Endothelial cell of umbilical vein (primary cell): ENCODE results near the gene SCARF2. TPM values are rescaled to one million over a fixed set of nuclear protein-coding genes. Genes with fewer than 3 reads are reported as not detected.

Experiments
- BruUV-seq: library from RNA; stranded (reverse); fragments of 400-500 nt; replicated peaks from 2 replicates; lab custom pipeline; 2021; lab: Mats Ljungman, UMichigan
- CTCF ChIA-PET: fragments of 300-600, 350-600 bp; sonication (Branson Sonifier 250); formaldehyde crosslinking; loops from one replicate; lab custom pipeline; 2021; ENCODE audit warnings: antibody characterized with exemption, inconsistent platforms; lab: Charles Lee
- POLR2A ChIA-PET: fragments of 300-600, 350-600 bp; sonication (Branson Sonifier 250); formaldehyde crosslinking; loops from one replicate; lab custom pipeline; 2021; ENCODE audit warnings: antibody characterized with exemption, inconsistent platforms; lab: Charles Lee
- DNase-seq: peaks from one replicate; pipeline ENCODE4 v3.0.0-alpha.2; 2011; ENCODE audit warnings: low read depth, low spot score
- FAIRE-seq: peaks from 2 replicates; lab custom pipeline; 2011; peaks lifted over from hg19 to GRCh38; lab: Jason Lieb, UNC
- H2AFZ ChIP-seq: 2 replicates; pipeline ENCODE4 v1.6.0; 2012; ENCODE audit warnings: low read depth, low read length, control low read depth, inconsistent platforms
- H3K27ac ChIP-seq: 2 replicates; pipeline ENCODE4 v1.5.1; 2011; ENCODE audit warnings: low read depth, mild to moderate bottlenecking, control low read depth, low read length, moderate library complexity; ENCODE audit not compliant: insufficient read depth
- H3K27me3 ChIP-seq, 2 experiments: 2 replicates each; pipeline versions ENCODE4 v1.6.0 to v1.6.1; 2011; ENCODE audit warnings: low read length in 2 of 2, mixed read lengths in 1 of 2; ENCODE audit not compliant: control insufficient read depth in 2 of 2, insufficient read depth in 2 of 2
- H3K36me3 ChIP-seq, 2 experiments: 2 replicates in 1 of 2; 3 replicates in 1 of 2; pipeline ENCODE4 v1.5.1; 2011; ENCODE audit warnings: low read length in 2 of 2, mild to moderate bottlenecking in 1 of 2, moderate library complexity in 1 of 2; ENCODE audit not compliant: control insufficient read depth in 2 of 2, insufficient read depth in 2 of 2; ENCODE audit errors: extremely low read depth in 1 of 2
- H3K4me1 ChIP-seq: 3 replicates; pipeline ENCODE4 v1.5.1; 2011; ENCODE audit warnings: mild to moderate bottlenecking, low read length; ENCODE audit not compliant: control insufficient read depth, insufficient read depth; ENCODE audit errors: extremely low read depth
- H3K4me2 ChIP-seq: 2 replicates; pipeline ENCODE4 v1.6.1; 2011; ENCODE audit warnings: low read length, control low read depth, mixed read lengths; ENCODE audit not compliant: insufficient read depth
- H3K4me3 ChIP-seq, 3 experiments: fragments of 200-600 bp in 1 of 3; sonication (generic), shearing (Covaris generic) in 1 of 3; replicated peaks in 1 of 3; 2 replicates each; pipeline ENCODE4 v1.5.1; 2011 to 2016; ENCODE audit warnings: control low read depth in 3 of 3, low read length in 3 of 3, mild to moderate bottlenecking in 2 of 3, inconsistent platforms in 1 of 3, low read depth in 1 of 3, moderate library complexity in 1 of 3; ENCODE audit not compliant: insufficient read depth in 1 of 3
- H3K79me2 ChIP-seq: 2 replicates; pipeline ENCODE4 v1.6.0; 2012; ENCODE audit warnings: low read length, inconsistent platforms; ENCODE audit not compliant: control insufficient read depth, insufficient read depth
- H3K9ac ChIP-seq: replicated peaks from 2 replicates; pipeline ENCODE3; 2011; ENCODE audit warnings: low read length, control low read depth; ENCODE audit not compliant: insufficient read depth; ENCODE audit errors: extremely low read depth
- H3K9me1 ChIP-seq: replicated peaks from 3 replicates; pipeline ENCODE4 v1.6.0; 2011; ENCODE audit warnings: mild to moderate bottlenecking, low read length; ENCODE audit not compliant: control insufficient read depth, insufficient read depth; ENCODE audit errors: extremely low read depth
- H3K9me3 ChIP-seq: replicated peaks from 2 replicates; pipeline ENCODE4 v1.5.1; 2012; ENCODE audit warnings: low read length, inconsistent platforms; ENCODE audit not compliant: control insufficient read depth, insufficient read depth
- H4K20me1 ChIP-seq: replicated peaks from 2 replicates; pipeline ENCODE3; 2011; ENCODE audit warnings: mild to moderate bottlenecking, low read length; ENCODE audit not compliant: control insufficient read depth, insufficient read depth; ENCODE audit errors: extremely low read depth
- EZH2 ChIP-seq: IDR thresholded peaks from 2 replicates; pipeline ENCODE4 v1.6.1; 2012; ENCODE audit warnings: borderline replicate concordance, low read depth, mild to moderate bottlenecking, moderate library complexity, low read length, inconsistent platforms; ENCODE audit not compliant: severe bottlenecking
- FOS ChIP-seq: IDR thresholded peaks from 2 replicates; pipeline ENCODE4 v1.6.1; 2011; ENCODE audit warnings: mild to moderate bottlenecking, low read length, moderate library complexity, borderline replicate concordance; ENCODE audit not compliant: insufficient read depth
- GATA2 ChIP-seq: IDR thresholded peaks from 2 replicates; pipeline ENCODE4 v1.7.0; 2011; ENCODE audit warnings: low read depth, mild to moderate bottlenecking, moderate library complexity, mixed read lengths, low read length; ENCODE audit not compliant: insufficient read length, insufficient read depth
- JUN ChIP-seq: IDR thresholded peaks from 2 replicates; pipeline ENCODE4 v1.6.1; 2011; ENCODE audit warnings: borderline replicate concordance, low read depth; ENCODE audit not compliant: insufficient read length, insufficient read depth
- MYC ChIP-seq: IDR thresholded peaks from one replicate; pipeline ENCODE4 v1.6.1; 2011; ENCODE audit warnings: mild to moderate bottlenecking, low read depth, low read length
- POLR2A ChIP-seq: IDR thresholded peaks from 2 replicates; pipeline ENCODE4 v1.6.1; 2012; ENCODE audit warnings: low read depth, mild to moderate bottlenecking, control low read depth, low read length
- POLR2AphosphoS5 ChIP-seq: IDR thresholded peaks from 2 replicates; pipeline ENCODE4 v1.6.1; 2012; ENCODE audit warnings: low read depth, mild to moderate bottlenecking, control low read depth, low read length, moderate library complexity; ENCODE audit not compliant: insufficient read depth
- dilution Hi-C: fragments of 300-500 bp; cut with MboI; formaldehyde crosslinking; loops from one replicate; pipeline ENCODE4 v1.15.0; 2019; ENCODE audit warnings: low sequenced_read_pairs; ENCODE audit not compliant: extremely low pct_ligation_motif_present
- intact Hi-C: fragments of 100-400 bp; cut with micrococcal nuclease; formaldehyde crosslinking; loops from one replicate; pipeline ENCODE4 v1.10.0; 2022
- polyA plus RNA-seq, 4 experiments: library from polyadenylated mRNA; depleted of rRNA in 3 of 4; stranded (reverse) in 3 of 4; unstranded in 1 of 4; fragments of >200 nt; gene quantifications; 2 replicates each; pipeline versions ENCODE4 v1.2.1 to v1.2.3, GENCODE V29; 2011 to 2012; ENCODE audit warnings: missing spikeins in 1 of 4
- total RNA-seq: library from RNA; stranded (reverse); gene quantifications from 2 replicates; pipeline ENCODE4 v1.2.3, GENCODE V29; 2021
- TF ChIP-seq, protein P1 (sequence below), 2 donors: IDR thresholded peaks; 1 replicate in 1 of 2; 2 replicates in 1 of 2; pipeline ENCODE4 v1.5.1; 2011; ENCODE audit warnings: low read length in 2 of 2, mild to moderate bottlenecking in 2 of 2, moderate library complexity in 2 of 2, control low read depth in 1 of 2, inconsistent platforms in 1 of 2, low read depth in 1 of 2; ENCODE audit not compliant: insufficient read depth in 1 of 2; ENCODE audit errors: extremely low read depth in 1 of 2
- TF ChIP-seq, protein P2 (sequence below): IDR thresholded peaks from 2 replicates; pipeline ENCODE4 v1.6.1; 2011; ENCODE audit not compliant: insufficient read depth, insufficient read length

Gene SCARF2
- total and polyA plus RNA-seq, 2 donors (not counting 3 experiments of a cell fraction or from before 2014, with no cell fraction given), result 15.7 to 20.1 TPM

DNA sequence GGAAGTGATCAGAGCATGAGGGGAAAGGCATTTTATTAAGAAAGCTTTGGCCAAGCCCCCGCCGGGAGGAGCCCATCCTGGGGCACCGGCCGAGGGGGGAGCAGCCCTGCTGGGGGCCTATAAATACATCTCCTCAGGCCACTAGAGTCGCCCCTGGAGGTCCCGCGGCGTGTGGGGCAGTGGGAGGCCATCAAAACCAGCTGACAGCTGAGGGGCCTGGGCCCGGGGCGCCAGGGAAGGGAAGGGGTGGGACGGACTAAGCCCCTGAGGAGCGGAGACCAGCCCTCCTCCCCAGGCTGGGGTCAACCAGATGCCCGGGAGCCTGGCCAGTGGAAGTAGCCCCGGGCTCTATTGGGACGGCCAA lies 13.1 kb downstream of the SCARF2 start:
- Histone ChIP-seq H3K9ac (no peak overlapping the region), H3K4me3 (no peak overlapping the region), H3K36me3 (peaks cover 4 to 18% of the 10 kb centered on the region in 2 experiments), H3K27me3 (no peaks in the 10 kb centered on the region), H2AFZ (no peak overlapping the region), H3K9me1 (no peaks in the 10 kb centered on the region), H3K27ac (no peak overlapping the region), H3K79me2 (no peaks in the 10 kb centered on the region), H3K4me1 (no peaks in the 10 kb centered on the region), H3K4me2 (no peak overlapping the region), H4K20me1 (no peaks in the 10 kb centered on the region), H3K9me3 (no peaks in the 10 kb centered on the region)
- dilution Hi-C loops, result no loop called here
- no peak for TF ChIP-seq EZH2
- no peak for TF ChIP-seq JUN
- TF ChIP-seq, protein P1, sequence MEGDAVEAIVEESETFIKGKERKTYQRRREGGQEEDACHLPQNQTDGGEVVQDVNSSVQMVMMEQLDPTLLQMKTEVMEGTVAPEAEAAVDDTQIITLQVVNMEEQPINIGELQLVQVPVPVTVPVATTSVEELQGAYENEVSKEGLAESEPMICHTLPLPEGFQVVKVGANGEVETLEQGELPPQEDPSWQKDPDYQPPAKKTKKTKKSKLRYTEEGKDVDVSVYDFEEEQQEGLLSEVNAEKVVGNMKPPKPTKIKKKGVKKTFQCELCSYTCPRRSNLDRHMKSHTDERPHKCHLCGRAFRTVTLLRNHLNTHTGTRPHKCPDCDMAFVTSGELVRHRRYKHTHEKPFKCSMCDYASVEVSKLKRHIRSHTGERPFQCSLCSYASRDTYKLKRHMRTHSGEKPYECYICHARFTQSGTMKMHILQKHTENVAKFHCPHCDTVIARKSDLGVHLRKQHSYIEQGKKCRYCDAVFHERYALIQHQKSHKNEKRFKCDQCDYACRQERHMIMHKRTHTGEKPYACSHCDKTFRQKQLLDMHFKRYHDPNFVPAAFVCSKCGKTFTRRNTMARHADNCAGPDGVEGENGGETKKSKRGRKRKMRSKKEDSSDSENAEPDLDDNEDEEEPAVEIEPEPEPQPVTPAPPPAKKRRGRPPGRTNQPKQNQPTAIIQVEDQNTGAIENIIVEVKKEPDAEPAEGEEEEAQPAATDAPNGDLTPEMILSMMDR (IDR thresholded peaks at IDR 0.05; ENCODE audit: extremely low read depth in 1 of 2, insufficient read depth in 1 of 2, low read depth in 1 of 2, low read length in 2 of 2), result no peak
- TF ChIP-seq POLR2AphosphoS5, result no peak
- no peak for DNase-seq
- POLR2A ChIA-PET, result no interaction called here
- no TSS peak for BruUV-seq
- CTCF ChIA-PET, result no interaction called here
- intact Hi-C loops, result no loop called here
- no peak for FAIRE-seq

DNA sequence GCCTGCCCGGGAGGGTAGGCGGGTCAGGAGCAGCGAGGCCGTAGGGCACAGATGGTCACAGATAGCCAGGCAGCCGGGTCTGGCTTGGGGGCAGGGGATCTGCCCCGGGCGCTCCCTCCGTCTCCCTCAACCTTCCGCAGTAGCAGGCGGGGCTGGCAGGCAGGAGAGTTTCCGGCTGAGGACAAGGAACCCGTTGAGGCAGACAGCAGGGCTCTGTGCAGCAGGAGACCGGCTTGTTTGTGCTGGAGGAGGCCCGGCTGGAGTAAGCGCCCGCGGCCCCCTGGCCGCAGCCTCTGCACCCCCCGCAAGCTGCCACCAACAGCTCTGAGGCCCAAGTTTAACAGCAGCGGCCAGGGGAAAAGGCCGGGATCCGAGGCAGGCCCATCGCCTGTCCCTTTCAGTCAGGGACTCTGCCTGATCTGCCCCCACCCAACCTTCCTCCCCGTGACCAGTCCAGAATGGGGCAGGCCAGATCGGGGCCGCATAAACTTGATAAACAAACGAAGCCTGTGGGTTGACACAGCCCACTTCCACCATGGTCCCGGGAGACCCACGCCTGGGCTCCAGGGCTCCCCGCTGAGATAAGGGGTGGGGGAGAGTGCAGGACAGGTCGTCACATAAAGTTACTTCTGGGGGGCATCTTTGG lies 13.6 kb downstream of the SCARF2 start:
- Histone ChIP-seq H3K4me3 (no peak overlapping the region), H2AFZ (no peak overlapping the region), H3K79me2 (no peaks in the 10 kb centered on the region), H3K4me1 (no peaks in the 10 kb centered on the region), H4K20me1 (no peaks in the 10 kb centered on the region), H3K36me3 (peaks cover 4 to 18% of the 10 kb centered on the region in 2 experiments), H3K4me2 (no peak overlapping the region), H3K27ac (no peak overlapping the region), H3K9ac (no peak overlapping the region), H3K9me1 (no peaks in the 10 kb centered on the region), H3K9me3 (no peaks in the 10 kb centered on the region), H3K27me3 (no peaks in the 10 kb centered on the region)
- ChIA-PET CTCF (interaction anchor here (1.1 kb wide), 1 partner anchor 32 kb away, joined by 3 read pairs; no protein-coding TSS in a partner anchor), POLR2A (no interaction called here)
- no TSS peak for BruUV-seq
- DNase-seq (no peak), FAIRE-seq (no peak)
- TF ChIP-seq POLR2A (no peak), MYC (no peak), POLR2AphosphoS5 (no peak), EZH2 (no peak), GATA2 (no peak), JUN (no peak), FOS (no peak)
- TF ChIP-seq, protein P2, sequence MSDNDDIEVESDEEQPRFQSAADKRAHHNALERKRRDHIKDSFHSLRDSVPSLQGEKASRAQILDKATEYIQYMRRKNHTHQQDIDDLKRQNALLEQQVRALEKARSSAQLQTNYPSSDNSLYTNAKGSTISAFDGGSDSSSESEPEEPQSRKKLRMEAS, result no peak
- TF ChIP-seq, protein P1 (IDR thresholded peaks at IDR 0.05; ENCODE audit: extremely low read depth in 1 of 2, insufficient read depth in 1 of 2, low read depth in 1 of 2, low read length in 2 of 2), result no peak
- intact Hi-C loops (no loop called here), dilution Hi-C loops (no loop called here)
